Activated T-helper 9 cell treated with anti-CD3 and anti-CD28 coated beads, Interleukin-2, amount 50 U/mL, for 16 hours (primary cell): ENCODE measurements around the gene PATZ1.

Experiments
- DNase-seq: peaks from one replicate; pipeline ENCODE4 v3.0.0-alpha.2; 2020; ENCODE audit warnings: low read depth

Gene PATZ1

DNA sequence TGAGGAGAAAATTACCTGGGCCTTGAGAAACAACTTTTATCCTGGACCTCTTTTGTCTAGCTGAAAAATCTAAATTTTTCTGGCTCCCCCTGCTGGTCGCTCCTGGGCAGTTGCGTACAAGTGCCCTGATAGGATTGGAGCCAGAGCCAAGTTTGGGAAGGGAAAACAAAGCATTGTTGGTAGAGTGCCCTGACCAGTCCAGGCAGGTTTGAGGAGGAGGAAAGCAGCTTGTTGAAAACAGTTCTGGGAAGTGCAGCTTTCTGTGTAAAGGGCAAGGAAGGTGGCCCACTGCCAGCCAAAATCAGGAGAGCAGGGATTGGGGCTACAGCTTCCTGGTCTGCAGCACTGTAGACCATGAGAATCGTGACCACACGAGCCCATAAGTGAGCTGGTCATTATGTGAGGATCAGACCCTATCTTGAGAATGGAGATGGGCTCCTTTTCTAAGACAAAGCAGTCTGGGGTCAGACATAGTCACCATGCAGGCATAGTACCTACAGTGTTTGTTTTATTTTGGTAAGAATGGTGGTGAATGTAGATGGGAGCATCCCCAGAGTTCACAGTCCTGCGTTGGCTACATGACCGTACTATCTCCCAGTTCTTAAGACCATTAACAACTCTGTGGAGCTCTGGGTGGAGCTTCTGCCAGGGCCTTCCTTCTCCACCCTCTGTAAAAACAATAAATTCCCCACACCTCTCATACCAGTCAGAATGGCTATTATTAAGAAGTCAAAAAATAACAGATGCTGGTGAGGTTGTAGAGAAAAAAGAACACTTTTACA, 32.6 kb downstream of the PATZ1 start:
- DNase-seq = peak; percentile 33

DNA sequence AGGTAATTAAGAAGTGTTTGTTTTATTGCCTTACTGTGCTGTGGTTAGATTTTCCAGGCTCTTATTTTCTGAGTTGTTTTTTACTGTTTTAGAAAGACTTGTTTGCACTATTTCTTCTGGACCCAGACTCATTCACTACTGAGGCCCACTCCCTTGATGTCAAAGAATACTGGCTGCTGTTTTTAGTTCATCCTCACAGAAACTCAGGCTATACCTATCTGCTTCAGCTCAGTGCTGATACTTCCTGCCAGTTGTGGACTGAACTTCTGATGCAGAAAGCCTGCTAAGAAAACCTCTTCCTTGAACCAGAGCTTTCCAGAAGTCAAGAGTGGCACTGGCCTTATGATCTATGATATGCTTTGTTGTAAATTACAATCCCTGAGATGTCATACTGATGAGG, 38.0 kb downstream of the PATZ1 start:
- DNase-seq = no peak

DNA sequence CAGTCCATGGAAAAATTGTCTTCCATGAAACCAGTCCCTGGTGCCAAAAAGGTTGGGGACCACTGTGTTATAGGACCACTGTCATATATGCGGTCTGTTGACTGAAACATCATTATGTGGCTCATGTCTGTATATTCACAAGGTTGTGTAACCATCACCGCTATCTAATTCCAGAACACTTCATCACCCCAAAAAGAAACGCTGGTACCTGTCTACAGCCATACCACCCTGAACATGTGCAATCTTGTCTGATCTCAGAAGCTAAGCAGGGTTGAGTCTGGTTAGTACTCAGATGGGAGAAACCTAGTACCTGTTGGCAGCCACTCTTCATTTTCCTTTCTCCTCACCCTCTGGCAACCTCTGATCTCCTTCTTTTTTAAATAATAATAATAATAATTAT, 41.0 kb downstream of the PATZ1 start:
- no peak for DNase-seq

DNA sequence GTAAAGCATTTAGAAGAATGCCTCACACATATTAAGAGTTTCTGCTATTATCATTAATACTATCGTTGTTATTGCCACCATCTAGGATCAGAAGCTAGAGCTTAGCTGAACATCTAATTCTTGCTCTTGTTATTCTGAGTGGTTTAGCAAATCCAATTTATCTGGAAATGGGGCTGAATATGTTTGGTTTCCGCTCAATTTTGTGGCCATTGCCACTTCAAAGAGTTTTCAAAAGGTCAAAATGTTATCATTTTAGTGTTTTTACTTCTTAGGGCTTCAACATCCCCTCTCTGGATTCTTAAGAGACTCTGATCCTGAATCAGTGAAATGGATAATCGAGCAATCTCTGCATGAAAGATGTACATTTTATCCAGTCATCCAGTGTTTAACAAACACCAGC, 43.6 kb downstream of the PATZ1 start:
- no peak for DNase-seq

DNA sequence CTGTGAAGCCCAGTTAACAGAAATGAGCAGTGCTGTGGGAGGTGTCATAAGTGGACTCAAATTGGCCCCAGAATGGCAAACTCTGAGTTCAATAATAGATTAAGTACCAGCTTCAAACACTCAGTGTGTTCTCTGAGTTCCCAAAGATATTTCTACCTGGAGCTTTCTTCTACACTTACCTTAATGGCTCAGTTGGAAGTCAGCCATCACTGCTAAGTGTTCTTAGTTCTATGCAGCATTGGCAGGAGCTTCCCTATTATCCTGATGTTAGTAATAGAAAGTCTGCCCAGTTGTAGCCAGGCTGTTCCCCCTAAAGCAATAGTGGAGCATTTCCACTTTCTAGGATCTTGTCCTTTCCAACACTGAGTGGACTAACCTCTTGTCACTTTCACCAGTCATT, 44.1 kb downstream of the PATZ1 start:
- no peak for DNase-seq

DNA sequence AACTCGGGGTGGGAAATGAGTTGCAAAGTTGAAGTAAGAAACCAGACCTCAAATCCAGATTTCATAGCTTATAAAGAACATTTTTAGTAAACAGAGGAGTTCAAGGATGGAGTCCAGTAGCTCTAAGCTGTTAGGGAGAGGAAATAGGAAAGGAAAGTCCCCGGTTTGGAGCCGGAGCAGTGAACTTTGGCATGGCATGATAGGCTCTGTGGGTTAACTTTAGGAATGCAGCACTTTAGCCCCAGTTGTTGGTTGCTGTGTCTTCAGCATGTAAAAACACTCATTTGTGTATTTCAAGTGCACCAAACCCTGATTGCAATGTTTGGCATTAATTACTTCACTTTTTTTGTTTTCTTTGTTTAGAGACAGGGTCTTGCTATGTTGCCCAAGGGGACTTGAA, 45.2 kb downstream of the PATZ1 start:
- DNase-seq = no peak

DNA sequence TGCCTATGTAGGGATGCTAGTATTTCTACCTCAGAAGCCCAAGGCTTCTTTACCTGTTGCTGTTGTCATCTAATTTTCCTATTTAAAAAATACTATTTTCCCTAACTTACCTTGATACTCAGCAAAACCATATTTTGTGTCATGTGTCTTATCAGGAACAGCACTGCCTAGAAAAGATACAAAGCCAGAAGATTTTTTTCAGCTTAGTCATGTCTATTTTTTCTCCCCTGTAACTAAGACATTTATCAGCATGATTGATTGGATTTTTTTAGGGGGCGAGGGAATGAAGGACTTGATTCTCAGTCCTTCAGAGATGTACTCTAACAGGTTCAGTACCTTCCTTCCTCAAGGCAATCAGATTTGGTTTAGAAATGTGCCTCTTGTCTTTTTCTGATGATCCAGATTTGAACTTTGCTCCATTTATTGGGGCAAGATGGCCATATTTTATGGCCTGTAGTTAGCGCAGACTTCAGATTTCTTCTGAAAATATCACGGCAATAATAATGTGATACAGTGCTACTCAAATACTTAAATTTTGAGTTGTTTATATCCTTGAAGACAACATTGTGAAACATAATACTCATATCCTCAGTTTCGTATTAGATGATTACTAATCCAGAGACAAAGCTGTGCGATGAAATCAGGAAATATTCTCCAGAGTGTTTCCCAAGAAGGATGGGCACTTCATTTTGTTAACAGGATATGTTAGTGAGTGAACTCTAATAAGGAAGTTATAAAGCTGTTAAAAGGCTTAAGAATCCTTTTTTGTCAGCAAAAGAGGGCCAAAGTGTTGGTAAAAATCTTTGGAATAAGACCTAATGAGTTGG, 50.1 kb downstream of the PATZ1 start:
- no peak for DNase-seq

DNA sequence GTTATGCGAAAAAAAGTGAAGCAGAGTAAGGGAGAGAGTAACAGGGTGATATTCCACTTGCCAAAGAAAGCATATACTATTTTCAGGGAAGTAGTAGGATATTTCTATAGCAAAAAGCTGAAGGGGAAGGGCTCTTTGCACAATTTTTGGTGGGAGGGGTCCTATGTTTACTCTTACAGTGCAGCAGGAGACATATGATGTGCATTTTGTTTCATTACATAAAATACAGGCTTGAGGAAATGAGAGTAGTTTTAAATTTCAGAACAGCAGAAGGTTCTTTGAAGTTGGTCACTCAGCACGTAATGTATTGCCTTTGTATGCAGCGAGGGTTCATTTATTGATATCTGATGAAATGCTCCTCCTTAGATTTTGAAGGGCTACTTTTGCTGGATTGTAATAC, 50.8 kb downstream of the PATZ1 start:
- DNase-seq = no peak

DNA sequence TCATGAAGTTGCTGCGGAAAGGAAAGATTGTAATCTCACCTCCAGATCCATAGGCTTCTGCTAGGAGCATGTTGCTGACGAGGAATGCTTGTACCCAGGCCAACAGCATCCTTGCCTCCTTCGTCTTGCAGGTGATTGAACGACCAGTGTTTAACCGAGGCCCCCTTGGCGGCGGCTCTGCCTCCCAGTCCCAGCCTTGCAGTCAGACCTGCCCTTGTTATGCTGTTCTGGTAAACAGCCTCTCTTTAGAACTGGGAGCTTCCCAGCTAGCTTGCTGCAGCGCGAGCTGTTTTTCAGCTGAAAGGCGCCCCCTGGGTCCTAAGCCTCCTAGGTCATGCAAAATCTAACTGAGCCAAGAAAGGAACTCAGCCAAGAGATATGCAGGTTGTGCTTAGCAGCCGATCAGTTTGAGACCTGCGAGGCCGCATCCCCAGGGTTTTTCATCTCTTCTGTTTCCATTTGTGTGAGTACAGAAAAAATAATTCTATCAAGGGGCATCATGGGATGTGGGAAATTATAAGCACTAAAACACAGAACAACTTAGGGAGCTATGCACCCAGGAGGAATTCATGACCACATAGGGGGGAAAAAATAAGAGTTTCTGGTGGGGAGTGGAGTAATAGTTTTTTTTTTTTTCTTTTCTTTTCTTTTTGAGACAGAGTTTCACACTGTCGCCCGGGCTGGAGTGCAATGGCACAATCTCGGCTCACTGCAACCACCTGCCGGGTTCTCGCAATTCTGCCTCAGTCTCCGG, 53.7 kb downstream of the PATZ1 start, which contains the start of gene PIK3IP1:
Gene PIK3IP1, minus strand, starts transcription at position 253 of the 754 bp plus-strand sequence. Its CDS starts 144 bp downstream, at position 109.
- peak; percentile 69 for DNase-seq

DNA sequence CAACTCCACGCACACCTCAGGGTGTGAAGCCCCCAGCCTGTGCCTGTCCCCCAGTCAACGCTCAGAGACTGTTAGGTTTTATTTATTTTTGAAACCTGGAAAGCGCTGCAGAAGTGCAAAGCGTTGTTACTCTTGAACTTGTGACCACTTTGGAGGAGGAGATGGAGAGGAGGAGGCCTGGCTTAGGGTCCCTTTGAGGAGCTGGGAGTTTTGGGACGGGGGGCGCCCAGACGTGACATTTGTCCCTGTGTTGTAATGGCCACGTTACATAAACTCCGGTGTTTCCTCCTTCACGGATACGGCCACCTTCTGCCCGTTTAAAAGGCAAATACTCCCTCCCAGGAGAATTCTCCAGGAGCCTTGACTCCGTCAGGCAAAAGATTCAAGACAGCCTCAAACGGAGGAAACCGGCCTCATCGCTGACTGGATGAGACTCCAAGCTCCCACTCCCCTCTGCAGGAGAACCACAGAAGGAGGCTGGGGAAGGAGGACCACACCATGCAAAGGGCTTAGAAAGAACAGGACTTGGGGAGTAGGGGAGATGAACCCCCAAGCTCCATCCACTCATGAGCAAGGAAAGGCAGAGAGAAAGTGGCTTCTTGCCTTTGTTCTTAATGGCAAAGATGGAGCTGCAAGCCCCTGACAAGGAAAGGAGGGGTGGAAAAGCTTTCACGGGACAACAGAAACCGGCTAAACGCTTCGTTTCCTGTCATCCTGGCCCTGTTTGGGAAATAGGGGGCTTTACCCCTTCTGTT, 54.5 kb downstream of the PATZ1 start:
- no peak for DNase-seq

DNA sequence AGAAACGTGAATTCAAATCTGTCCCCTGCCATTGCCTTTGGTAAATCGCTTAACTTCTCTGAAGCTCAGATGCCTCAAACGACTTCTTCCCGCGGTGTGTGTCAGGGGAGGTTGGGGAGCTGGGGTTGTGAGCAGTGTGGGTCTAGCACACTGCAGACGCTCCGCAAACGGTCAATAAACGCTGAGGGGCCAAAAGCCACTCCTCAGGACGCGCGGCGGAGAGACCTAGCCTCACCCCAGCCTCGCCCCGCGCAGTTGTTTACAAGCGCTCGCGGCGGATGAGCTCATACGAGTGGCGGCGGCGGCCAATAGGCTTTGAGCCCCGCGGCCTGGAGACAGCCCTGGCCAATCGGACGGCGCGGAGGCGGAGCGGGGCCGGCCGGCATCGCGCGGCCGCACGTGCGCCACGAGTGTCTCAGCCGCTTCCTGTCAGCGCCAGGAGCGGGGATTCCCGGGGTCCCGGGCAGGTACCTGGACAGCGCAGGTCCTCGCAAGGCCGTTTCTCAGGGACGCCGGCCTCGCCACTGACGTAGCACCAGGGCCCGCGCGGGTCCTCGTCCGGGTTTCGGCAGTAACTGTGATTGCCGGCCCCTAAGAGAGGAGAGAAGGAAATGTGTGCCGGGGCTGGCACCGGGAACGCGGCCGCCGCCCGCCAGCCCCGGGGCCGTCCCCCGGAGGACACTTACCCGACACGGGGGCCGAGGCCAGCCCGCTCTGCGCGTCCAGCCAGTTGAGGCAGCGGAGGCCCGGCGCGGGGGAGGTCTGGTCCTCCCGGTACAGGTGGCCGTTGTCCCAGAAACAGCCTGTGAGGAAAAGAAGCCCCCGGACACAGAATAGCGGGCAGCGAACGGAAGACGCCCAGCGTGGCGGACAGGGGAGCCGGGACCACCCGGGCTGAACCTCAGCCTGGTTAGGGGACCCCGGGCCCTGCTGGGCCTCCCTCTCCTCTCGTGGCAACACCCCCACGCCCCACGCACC, 55.4 kb downstream of the PATZ1 start:
- peak; percentile 93 for DNase-seq

DNA sequence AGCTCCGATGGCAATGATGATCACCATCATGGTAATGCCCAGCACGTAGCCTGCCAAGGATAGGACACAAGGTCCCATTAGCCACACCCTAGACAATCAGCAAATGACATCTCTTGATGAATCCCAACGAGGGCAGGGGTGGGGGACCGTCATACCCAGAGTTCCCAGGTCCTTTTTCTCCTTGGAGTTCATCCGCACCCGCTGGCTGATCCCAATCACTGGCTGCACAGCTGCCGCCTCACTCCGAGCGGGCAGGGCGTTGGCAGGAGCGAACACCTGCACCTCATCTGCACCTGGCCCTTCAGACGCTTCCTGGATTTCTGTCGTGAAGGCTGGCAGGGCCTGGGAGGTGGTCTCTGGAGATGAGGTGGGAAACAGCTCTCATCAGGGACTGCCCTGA, 56.8 kb downstream of the PATZ1 start:
- no peak for DNase-seq

DNA sequence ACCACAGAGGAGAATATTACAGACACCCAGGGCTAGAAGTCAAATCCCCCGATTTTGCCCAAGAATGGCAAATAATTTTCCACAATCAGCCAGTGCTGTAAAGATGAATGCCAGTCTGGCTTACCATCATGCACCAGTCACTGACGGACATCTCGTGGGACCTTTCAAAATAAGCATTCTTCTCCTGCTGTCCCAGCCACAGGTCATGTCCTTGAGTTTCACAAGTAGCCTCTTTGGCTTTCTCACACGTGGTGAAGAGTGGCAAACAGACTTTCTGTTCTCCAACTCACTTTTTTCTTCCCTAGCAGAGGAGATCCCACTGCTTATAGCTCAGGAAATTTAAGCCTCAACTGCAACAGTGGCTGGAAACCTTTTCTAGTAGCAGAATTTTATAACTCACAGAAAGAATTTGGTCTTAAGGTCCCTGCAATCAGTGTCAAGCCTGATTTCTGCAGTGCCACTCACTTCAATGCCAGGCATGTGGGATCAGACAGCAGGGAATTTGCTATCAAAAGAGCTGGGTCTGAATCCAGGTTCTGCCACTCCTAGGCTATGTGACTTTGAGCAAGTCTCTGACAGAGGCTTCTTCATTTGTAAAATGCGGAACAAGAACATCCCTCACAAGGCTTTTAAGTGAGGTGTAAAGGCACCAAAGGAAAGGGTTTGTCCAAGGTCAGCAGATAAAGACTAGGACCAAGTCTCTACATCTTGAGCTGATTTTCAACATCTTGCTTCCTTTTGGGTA, 57.5 kb downstream of the PATZ1 start:
- DNase-seq = no peak

DNA sequence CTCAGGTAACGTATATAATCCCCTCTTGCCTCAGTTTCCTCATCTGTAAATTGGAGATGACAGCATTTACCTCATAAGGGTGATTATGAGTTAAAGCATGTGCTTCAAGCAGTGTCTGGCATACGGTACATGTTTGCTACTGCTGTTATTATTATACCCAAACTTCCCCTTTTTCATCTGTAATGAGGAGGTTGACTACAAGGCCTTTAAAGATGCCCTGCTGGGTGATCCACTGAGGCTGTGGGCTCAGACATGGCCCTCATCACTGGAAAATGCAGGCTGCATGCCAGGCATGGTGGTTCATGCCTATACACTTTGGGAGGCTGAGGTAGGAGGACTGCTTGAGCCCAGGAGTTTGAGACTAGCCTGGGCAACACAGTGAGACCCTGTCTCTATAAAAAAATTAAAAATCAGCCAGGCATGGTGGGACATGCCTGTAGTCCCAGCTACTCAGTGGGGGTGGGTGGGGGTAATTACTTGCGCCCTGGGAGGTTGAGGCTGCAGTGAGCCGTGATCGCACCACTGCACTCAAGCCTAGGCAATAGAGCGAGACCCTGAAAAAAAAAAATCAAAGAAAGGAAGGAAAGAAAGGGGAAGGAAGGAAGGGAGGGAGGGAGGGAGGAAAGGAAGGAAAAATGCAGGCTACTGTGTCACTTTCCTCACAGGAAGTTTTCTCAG, 58.2 kb downstream of the PATZ1 start:
- DNase-seq = no peak

DNA sequence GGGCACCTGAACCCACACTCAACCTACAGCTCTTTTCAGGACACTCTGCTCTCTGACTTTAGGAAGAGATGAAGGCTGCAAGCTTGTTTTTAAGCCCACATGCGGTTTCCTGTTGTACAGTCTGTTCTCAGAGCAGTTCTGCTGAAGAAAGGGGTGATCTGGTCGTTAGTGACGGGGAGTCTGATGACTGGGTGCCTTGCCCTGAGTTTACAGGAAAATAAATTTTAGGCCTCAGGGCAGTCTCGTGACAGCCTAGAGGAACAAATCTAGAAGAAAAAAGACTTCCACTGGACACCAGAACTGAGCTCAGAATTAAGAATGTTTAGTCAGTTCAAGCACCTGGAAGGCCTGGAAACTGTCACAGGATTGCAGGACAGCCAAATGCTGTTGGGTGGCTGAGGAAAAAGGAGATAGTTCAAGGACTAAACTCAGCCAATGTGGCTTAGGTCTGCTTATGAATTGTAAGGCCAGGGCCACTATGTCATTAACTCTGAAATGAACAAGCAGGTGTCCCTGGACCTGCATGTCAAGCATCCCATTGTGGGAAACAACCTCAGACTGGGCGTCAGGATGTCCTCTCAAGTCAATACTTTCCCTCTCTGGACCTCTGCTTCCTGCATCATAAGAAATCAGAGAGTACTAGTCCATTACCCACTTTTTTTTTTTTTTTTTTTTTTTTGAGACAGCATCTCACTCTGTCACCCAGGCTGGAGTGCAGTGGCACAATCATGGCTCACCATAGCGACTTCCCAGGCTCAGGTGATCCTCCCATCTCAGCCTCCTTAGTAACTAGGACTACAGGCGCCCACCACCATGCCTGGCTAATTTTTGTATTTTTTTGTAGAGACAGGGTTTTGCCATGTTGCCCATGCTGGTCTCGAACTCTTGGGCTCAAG, 59.5 kb downstream of the PATZ1 start:
- peak; percentile 32 for DNase-seq

DNA sequence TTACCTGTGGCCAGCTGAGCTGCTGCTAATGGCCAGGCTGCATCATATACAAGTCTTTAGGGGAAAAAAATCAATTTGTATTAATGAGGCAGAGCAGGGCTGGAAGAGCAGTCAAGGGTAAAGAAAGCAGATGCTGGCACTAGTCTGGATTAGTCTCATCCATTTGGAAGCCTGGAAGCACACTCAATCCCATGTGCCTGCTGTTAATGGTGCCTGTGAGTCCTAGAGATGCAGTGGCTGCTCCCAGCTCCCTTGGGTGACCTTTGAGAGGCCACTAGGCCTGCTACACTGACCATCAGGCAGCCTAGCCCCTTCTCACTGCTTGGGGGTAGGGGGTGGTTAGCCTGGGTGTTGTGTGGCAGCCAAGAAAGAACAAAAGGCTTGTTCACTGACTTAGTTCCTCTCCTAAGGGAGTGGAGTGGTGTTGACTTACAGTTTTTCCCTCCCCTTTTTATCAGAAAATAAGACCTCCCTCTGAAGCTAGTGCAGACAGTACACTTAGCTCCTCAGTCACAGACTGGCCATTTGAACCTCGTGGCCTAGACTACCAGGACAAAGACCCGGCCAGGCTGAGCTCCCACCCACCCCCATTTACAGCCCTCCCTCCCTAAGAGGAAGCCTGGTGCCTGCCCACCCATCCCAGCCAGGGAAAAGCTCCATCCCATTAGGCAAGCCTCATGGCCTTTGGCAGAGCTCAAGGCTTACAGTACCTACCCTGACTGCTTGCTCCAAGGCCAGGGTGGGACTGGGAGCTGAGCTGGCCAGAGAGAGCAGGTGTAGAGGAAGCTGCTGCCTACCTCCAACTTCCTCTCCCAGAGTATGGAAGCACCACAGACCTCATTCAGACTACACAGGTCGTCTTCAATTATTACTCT, 61.6 kb downstream of the PATZ1 start:
- no peak for DNase-seq

DNA sequence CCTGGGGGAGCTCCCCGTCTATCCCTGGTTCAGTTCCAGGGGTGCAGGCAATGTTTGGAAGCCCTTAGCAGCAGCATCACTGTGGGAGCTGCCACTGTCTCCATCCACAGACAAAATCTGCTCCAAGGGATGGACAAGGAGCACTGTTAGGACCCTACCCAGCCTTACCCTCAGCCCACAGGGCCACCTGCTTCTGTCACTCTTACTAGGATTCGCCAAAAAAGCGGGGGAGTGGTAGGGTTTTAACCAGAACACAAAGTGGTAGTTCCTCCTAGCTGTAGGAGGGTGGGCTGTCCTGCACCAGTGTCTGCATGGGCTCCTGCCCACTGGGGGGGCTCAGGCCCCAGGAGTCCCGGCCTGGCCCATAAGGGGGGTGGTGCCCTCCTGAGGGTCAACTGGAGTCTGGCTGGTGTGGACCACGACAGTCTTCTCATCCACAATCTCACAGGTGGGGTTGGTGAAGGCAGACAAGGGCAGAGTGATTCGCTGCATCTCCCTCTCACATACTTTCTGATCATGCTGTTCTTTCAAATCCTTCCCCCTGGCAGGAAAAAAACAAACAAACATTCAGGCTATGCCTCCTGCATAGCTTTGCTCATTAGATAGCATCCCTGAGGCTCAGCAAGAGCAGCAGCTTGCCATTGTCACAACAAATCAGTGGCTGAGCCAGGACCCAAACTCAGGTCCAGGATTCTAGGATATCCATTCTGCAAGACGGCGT, 63.2 kb downstream of the PATZ1 start:
- no peak for DNase-seq
